CD4-positive, alpha-beta T cell treated with Interleukin-12 subunit alpha and Interleukin-12 subunit beta, for 1 hour (primary cell): ENCODE data around the gene MRPL18.
"Not testable (repeated sequence)": the region's sequence is repeated elsewhere in the genome, so short reads cannot be mapped to it uniquely, and the experiment has no call there.

Experiments used
- DNase-seq: peaks from one replicate; pipeline ENCODE4 v3.0.0-alpha.2; 2020

The MRPL18 gene

GRCh38 chr6:159790149-159790955, at the start of gene MRPL18:
Gene MRPL18 (plus strand): TSS chr6:159790467. CDS start chr6:159790588, 121 bp downstream.
- peak; percentile 90 for DNase-seq

DNA sequence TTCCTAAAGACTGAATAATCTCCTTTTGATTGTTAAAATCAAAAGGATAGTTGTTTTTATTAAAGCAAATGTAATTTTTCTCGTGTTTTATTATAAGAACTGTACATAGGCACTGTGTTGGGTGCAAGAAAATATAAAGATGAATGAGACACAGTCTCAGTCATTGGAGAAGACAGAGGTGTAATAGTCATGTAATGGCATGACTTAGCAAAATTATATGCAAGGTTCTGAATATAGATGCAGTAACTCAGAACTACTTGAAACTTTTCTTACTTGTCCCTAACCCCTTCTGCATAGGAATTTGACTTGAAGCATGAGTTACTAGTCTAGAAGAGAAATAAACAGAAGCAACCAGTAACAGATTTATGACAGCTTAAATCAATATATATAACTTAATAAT, 48.1 kb upstream of the MRPL18 start:
- DNase-seq, result no peak

- DNase-seq, result no peak
Measured at GRCh38 chr6:159745081-159745480, 45.2 kb upstream of the MRPL18 start.

DNA sequence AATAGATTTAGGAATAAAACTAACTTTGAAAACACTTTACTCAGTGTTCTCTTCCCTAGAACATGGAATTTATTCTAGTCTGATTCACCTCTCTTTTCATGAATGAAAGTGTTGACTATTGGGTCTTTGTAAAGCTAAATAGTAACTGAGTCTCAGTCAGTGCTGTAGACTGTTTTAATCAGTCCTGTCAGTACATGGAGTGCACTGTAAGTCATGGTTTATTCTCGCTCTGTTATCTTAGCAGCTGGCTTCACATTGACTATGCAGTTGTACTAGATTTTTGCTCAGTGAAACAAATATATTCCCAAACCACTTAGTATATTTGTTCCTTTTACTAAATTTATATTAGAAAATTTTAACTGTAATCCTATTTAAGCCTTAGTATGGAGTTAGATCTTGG, 43.5 kb upstream of the MRPL18 start:
- DNase-seq, result no peak

GRCh38 chr6:159748127-159748526, 42.1 kb upstream of the MRPL18 start:
- DNase-seq, result not testable (repeated sequence)

DNA sequence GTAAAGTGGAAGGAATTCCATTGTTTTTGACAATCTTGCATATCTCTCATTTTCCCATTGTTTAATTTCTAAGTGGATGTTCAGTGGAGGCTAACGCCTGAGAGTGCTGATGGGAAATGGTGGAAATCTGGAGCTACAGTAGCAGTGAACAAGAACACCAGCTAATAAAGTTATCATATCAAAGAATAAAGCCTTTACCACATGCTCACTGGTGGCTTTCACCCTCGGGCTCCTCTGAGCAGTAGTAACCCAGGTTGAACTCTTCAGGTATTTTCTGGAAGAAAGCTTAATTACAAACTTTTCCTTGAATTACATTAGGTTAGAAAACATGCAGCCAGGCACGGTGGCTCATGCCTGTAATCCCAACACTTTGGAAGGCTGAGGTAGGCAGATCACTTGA, 38.8 kb upstream of the MRPL18 start:
- no peak for DNase-seq

GRCh38 chr6:159753081-159753872, 37.0 kb upstream of the MRPL18 start:
- DNase-seq, result no peak

GRCh38 chr6:159754401-159754800, 35.9 kb upstream of the MRPL18 start:
- no peak for DNase-seq

GRCh38 chr6:159754959-159755914, 35.0 kb upstream of the MRPL18 start:
- DNase-seq, result no peak

- no peak for DNase-seq
Measured at GRCh38 chr6:159756508-159756907, 33.8 kb upstream of the MRPL18 start.

DNA sequence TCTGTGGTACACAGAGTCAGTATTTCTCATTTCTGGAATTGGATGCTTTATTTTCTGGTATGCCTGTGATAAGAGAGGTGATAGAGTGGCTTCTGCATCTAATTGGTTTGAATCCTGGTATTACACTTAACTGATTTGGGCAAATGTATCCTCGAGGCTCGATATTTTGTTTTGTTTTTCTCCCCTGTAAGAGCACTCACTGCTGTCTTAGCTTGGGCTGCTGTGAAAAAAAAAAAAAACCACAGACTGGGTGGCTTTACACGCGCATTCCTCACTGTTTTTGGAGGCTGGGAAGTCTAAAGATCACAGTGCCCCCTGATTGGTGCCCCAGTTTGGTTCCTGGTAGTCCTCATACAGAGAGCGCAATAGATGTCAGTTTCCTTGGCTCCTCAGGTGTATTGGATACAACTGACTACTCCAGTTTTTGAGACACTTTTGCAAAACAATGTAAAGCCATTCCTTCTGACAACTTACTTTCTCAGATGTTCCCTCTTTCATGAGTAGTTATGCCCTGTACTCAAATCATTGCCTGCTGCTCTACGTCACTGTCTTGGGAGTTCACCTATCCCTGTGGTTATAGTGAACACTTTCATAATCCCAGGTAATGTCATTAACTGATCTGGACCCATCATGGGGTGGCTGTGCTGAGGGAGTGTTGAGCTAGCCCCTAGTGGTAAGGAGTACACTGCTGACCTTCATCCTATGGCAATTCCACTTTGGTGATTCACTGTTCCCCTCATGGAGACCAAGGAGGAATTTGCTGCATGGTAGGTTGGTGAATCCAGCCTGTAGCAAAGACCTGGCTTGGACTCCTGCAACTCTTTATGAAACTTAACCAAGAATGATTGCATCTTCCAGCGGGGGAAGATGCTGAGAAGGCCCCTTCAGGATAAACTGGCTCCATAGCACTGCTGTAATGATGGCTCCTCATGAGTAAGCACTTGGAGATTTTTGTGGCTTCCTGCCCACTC, 32.0 kb upstream of the MRPL18 start:
- no peak for DNase-seq

DNA sequence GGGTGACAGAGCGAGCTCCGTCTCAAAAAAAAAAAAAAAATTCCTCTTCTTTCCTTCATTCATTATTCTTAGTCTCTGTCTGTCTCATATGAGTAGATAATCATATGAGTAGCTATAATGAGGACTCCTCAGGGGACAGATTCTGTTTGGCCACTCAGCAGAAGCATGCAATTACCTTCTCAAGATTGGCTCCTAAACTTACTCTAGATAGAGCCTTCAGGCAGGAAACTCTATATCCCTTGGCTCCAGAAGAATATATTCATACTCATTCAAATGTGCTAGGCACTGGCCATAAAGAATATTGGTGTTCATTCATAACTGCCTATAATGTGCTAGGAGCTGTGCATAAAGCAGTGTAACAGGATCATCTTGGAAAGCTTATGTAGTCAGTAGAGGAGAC, 30.6 kb upstream of the MRPL18 start:
- DNase-seq, result no peak

GRCh38 chr6:159760602-159761057, 29.6 kb upstream of the MRPL18 start:
- DNase-seq, result no peak

DNA sequence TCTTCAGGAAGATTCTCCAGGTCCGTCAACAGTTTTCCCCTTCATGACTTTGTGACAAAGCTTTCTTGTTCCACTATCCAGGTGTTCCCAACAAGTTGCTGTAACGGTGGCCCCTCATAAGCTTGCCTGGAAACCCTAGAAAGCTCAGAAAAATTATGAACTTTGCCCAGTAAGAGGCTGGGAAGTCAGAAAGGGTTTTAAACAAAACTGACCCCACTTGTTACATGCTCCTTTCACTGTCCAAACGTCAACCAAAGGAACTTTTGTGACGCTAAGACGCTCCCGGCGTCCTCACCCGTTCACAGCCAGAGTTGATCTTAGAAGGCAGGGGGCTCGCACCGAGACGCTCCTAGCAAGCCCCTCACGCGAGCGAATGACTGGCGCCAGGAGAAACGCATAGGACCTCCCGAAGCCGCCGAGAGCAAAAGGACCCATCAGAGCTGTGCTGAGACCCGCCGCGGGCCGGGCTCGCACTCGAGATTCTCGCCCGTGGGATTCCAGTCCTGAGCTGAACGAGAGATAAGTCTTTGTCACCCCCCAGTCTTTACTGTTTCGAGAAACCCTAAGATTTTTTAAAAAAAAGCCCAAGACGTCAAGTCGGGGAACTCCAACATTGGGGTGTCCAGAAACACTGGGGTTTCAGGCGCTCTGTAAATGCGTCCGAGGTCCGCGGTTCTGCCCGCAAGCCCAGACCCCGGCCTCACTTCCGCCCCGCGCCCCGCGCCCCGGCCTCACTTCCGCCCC, 29.0 kb upstream of the MRPL18 start:
- no peak for DNase-seq

DNA sequence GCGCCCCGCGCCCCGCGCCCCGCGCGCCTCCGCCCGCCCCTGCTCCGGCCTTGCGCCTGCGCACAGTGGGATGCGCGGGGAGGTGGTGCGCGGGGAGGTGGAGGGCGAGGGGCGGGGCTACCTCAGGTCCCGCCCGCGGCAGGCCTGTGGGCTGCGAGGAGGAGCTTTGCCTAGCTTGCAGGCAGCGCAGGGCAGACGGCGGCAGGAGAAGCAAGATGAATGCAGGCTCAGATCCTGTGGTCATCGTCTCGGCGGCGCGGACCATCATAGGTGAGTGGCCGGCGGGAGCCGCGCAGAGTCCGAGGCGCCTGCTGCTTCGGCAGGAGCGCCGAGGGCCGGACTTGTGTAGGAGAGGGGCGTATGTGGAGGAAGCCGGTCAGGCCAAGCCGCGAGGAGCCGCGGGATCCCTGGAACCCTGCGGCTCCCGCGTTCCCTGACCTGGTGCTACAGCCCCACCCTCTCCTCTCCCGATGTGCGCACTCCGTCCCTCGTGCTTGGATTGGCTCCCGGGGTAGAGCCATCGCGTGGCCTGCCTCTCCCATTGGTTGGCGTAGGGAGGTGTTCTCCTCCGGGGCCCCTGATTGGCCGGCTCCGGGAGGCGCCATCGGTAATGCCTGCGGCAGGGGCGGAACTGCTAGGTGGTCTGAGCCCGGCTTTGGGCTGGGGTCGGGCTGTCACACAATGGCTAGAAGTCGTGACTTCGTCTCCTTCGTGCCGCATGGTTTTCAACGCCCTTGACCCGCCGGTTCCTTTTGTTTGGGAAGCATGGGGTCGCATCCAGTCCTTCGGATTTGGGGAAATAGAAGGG, 28.2 kb upstream of the MRPL18 start, which contains the start of gene ACAT2:
TSS of gene ACAT2 (plus strand) at position 173 of the 808 bp plus-strand sequence. CDS start at position 216, 43 bp downstream.
- peak; percentile 94 for DNase-seq

- DNase-seq, result peak; percentile 60
Measured at GRCh38 chr6:159762681-159763293, 27.5 kb upstream of the MRPL18 start.

DNA sequence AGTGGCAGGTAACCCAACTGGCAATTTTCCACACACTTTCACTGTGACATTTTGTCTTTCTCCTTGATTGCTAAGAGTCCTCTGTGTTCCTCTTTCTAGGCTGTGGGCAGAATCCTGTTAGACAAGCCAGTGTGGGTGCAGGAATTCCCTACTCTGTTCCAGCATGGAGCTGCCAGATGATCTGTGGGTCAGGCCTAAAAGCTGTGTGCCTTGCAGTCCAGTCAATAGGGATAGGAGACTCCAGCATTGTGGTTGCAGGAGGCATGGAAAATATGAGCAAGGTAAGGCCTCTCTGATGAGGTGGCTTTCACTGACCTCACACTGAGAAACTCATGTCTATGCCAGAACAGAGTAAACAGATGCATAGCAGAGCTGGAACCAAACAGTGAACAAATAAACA, 23.4 kb upstream of the MRPL18 start:
- DNase-seq, result no peak

DNA sequence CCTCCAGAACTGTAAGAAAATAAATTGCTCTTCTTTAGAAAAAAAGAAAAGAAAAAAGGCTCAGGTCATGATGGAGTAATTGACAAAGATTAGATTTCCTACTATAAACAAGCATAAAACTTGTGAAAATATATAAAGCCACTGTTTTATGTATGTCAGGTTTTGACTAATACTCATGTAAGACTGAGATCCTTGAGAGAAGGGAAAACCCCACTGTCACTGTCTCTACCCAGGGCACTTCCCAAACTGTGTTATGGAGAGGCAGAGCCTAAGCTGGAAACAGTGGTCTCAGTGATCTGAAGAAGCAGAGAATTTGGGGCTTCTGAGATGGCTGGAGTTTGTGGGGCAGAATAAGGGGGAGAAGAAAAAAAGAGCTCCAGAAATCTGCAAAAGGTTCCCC, 20.8 kb upstream of the MRPL18 start:
- DNase-seq, result no peak

DNA sequence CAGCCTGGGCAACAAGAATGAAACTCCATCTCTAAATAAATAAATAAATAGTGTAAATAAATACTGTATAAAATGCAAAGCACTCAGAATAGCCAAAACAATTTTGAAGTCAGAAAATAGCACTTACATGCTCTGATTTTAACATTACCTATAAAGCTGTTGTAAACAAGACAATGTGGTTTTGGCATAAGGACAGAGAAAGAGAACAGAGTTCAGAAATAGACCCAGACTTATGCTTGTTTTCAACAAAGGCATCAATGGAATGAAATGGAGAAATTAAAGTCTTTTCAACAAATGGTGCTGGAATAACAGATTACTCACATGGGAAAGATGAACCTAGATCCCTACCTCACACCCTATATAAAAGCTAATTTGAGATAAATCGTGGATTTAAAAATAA, 18.1 kb upstream of the MRPL18 start:
- DNase-seq, result no peak
